Astrocyte (in vitro differentiated cells and primary cell): Measurements from ENCODE around the gene ABCG8.

Source experiments
- EZH2 ChIP-seq: IDR thresholded peaks from 2 replicates; pipeline ENCODE4 v1.6.1; 2012; ENCODE audit warnings: mild to moderate bottlenecking, low read length, inconsistent platforms; ENCODE audit not compliant: insufficient read depth
- TF ChIP-seq, protein P1 (sequence below): IDR thresholded peaks from 2 replicates; pipeline ENCODE4 v1.5.1; 2011; ENCODE audit warnings: low read depth, mild to moderate bottlenecking, inconsistent platforms, low read length, moderate library complexity; ENCODE audit not compliant: insufficient read depth

GRCh38 chr2:43905371-43905803 lies 66.6 kb downstream of the ABCG8 start:
- TF ChIP-seq, protein P1, sequence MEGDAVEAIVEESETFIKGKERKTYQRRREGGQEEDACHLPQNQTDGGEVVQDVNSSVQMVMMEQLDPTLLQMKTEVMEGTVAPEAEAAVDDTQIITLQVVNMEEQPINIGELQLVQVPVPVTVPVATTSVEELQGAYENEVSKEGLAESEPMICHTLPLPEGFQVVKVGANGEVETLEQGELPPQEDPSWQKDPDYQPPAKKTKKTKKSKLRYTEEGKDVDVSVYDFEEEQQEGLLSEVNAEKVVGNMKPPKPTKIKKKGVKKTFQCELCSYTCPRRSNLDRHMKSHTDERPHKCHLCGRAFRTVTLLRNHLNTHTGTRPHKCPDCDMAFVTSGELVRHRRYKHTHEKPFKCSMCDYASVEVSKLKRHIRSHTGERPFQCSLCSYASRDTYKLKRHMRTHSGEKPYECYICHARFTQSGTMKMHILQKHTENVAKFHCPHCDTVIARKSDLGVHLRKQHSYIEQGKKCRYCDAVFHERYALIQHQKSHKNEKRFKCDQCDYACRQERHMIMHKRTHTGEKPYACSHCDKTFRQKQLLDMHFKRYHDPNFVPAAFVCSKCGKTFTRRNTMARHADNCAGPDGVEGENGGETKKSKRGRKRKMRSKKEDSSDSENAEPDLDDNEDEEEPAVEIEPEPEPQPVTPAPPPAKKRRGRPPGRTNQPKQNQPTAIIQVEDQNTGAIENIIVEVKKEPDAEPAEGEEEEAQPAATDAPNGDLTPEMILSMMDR, result no peak
- TF ChIP-seq EZH2, result no peak
